ENCODE results near the gene DNER.
"Not testable (repeated sequence)": the region's sequence is repeated elsewhere in the genome, so short reads cannot be mapped to it uniquely, and the experiment has no call there.

DNER gene

DNA sequence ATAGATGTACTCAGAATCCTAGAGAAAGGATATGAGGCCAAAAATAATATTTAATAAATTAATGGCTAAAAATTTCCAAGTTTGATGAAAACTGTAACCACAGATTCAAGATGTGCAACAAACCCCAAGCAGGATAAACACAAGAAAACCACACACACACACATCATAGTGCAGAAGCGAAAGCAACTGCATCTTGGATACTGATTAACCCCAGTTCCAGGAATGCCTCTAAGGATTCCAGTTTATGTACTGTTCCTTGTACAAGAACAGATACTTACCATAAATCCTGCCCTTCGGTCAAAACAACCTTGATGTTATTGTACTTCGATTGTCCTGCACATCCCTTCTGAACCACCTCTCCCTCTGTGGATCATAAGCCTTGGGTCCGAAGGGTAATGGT is 320.4 kb downstream of the DNER start:
- H3K36me3 Mint-ChIP-seq (ENCODE audit: low read depth): no peaks in the 10 kb centered on the region
- H3K27ac Mint-ChIP-seq: no peak overlapping the region
- H3K9me3 Mint-ChIP-seq: peaks cover 19% of the 10 kb centered on the region
- H3K27me3 Mint-ChIP-seq: no peaks in the 10 kb centered on the region
- no peaks in the 10 kb centered on the region for H3K4me1 Mint-ChIP-seq (ENCODE audit: low read depth)
- H3K4me3 Mint-ChIP-seq: no peak overlapping the region

DNA sequence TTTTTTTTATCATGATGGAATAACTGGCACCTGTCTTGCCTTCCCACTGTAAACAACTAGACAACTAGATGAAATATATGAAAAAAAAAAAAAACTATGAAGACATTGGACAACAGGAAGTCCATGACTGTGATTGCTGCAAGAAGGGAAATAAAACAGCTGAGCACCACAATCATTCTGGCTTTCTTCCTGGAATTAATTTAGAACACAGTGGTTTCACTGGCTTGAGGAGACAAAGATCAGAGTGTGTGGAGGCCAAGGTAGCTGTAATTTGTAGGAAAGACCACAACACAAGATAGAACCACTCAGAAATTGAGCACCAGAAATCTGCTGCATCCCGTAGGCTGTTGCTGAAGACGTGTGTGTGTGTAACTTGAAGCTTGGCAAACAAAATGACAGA is 322.2 kb downstream of the DNER start:
- H3K4me1 Mint-ChIP-seq (ENCODE audit: low read depth): no peaks in the 10 kb centered on the region
- H3K36me3 Mint-ChIP-seq (ENCODE audit: low read depth): no peaks in the 10 kb centered on the region
- H3K27me3 Mint-ChIP-seq: no peaks in the 10 kb centered on the region
- H3K27ac Mint-ChIP-seq: no peak overlapping the region
- H3K9me3 Mint-ChIP-seq: peaks cover 13% of the 10 kb centered on the region
- H3K4me3 Mint-ChIP-seq: no peak overlapping the region

GRCh38 chr2:229388731-229389130 is 325.6 kb downstream of the DNER start:
- no peak overlapping the region for H3K4me3 Mint-ChIP-seq
- H3K27me3 Mint-ChIP-seq: no peaks in the 10 kb centered on the region
- no peaks in the 10 kb centered on the region for H3K36me3 Mint-ChIP-seq (ENCODE audit: low read depth)
- no peaks in the 10 kb centered on the region for H3K9me3 Mint-ChIP-seq
- H3K27ac Mint-ChIP-seq: no peak overlapping the region
- H3K4me1 Mint-ChIP-seq (ENCODE audit: low read depth): no peaks in the 10 kb centered on the region

- Mint-ChIP-seq H3K36me3 (ENCODE audit: low read depth) (no peaks in the 10 kb centered on the region), H3K9me3 (peaks cover under 1% of the 10 kb centered on the region), H3K4me1 (ENCODE audit: low read depth) (no peaks in the 10 kb centered on the region), H3K27ac (no peak overlapping the region), H3K4me3 (no peak overlapping the region), H3K27me3 (no peaks in the 10 kb centered on the region)
Measured at GRCh38 chr2:229387866-229388265, 326.5 kb downstream of the DNER start.

DNA sequence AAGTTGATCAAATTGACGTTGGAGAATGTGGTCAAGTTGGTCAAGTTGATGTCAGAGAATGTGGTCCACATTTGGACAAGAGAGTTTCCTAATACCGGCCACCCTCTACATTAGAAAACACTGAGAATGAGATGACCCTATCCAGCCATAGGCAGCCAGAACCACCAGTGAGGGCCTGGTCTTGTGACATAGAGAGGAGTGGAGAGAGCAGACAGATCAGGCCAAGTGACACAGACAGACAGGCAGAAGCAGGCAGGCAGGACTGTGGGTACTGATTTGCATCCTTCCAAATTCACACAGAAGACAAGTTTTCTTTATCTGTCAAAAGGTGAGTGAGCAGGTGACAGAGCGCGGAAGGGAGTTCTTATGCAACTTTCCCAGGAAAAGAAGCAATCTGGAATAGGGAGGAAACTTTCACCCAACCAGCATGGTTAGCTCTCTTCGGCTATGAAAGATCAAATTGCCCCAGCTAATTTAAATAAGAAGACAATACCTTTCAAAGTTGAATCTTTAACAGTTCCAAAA is 334.2 kb downstream of the DNER start:
- H3K27me3 Mint-ChIP-seq: no peaks in the 10 kb centered on the region
- no peak overlapping the region for H3K4me3 Mint-ChIP-seq
- no peaks in the 10 kb centered on the region for H3K4me1 Mint-ChIP-seq (ENCODE audit: low read depth)
- H3K9me3 Mint-ChIP-seq: peaks cover 6% of the 10 kb centered on the region
- no peaks in the 10 kb centered on the region for H3K36me3 Mint-ChIP-seq (ENCODE audit: low read depth)
- H3K27ac Mint-ChIP-seq: no peak overlapping the region

GRCh38 chr2:229378386-229378785 is 336.0 kb downstream of the DNER start:
- H3K36me3 Mint-ChIP-seq (ENCODE audit: low read depth): no peaks in the 10 kb centered on the region
- no peak overlapping the region for H3K27ac Mint-ChIP-seq
- no peak overlapping the region for H3K4me3 Mint-ChIP-seq
- no peaks in the 10 kb centered on the region for H3K27me3 Mint-ChIP-seq
- H3K9me3 Mint-ChIP-seq: peaks cover 6% of the 10 kb centered on the region
- H3K4me1 Mint-ChIP-seq (ENCODE audit: low read depth): no peaks in the 10 kb centered on the region

DNA sequence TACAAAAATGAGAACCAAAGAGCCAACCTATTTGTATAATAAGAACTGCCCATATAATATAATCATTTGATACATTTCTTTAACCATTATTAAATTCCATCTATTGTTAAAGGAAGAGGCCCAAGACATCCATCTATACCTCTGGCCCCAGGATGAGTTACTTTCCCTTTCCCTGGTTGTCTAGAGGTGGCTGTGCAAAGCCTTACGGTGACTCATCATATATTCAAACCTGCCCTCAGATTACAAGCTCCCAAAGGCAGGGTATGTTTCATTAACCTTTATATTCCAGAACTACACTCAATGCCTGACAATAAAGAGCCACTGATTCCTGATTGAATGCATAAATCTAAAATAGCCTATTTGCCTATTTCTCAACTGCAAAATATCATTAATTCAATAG is 337.5 kb downstream of the DNER start:
- H3K4me1 Mint-ChIP-seq (ENCODE audit: low read depth): no peaks in the 10 kb centered on the region
- no peaks in the 10 kb centered on the region for H3K27me3 Mint-ChIP-seq
- no peaks in the 10 kb centered on the region for H3K9me3 Mint-ChIP-seq
- H3K36me3 Mint-ChIP-seq (ENCODE audit: low read depth): no peaks in the 10 kb centered on the region
- no peak overlapping the region for H3K27ac Mint-ChIP-seq
- no peak overlapping the region for H3K4me3 Mint-ChIP-seq

DNA sequence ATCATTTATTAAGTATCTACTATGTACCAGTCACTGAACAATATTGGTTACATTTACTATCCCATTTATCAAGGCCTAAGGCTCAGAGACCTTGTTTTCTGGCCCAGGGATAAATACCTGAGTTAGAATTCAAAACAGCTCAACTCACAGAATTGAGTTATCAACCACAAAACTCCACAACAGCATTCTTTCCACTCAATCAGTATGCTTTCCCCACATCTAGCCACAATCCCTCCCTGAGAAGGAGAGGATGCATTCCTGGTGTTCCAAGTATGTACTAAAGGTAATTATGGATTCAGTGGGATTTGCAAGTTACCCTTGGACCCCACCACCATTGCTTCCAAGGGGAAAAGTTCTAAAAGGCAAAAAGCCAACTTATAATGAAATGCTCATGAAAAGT is 339.1 kb downstream of the DNER start:
- H3K36me3 Mint-ChIP-seq (ENCODE audit: low read depth): no peaks in the 10 kb centered on the region
- no peaks in the 10 kb centered on the region for H3K9me3 Mint-ChIP-seq
- no peak overlapping the region for H3K27ac Mint-ChIP-seq
- H3K27me3 Mint-ChIP-seq: no peaks in the 10 kb centered on the region
- H3K4me1 Mint-ChIP-seq (ENCODE audit: low read depth): no peaks in the 10 kb centered on the region
- no peak overlapping the region for H3K4me3 Mint-ChIP-seq

DNA sequence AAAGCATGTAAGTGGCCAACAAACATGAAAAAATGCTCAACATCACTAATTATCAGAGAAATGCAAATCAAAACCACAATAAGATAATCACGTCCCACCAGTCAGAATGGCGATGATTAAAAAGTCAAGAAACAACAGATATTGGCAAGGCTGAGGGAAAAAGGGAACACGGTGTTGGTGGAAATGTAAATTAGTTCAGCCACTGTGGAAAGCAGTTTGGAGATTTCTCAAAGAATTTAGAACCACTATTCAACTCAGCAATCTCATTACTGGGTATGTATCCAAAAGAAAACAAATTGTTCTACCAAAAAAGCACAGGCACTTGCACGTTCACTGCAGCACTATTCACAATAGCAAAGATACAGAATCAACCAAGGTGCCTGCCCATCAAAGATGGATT is 341.0 kb downstream of the DNER start:
- H3K36me3 Mint-ChIP-seq (ENCODE audit: low read depth); H3K27me3 Mint-ChIP-seq; H3K9me3 Mint-ChIP-seq; H3K4me3 Mint-ChIP-seq; H3K4me1 Mint-ChIP-seq (ENCODE audit: low read depth); H3K27ac Mint-ChIP-seq: not testable (repeated sequence)

DNA sequence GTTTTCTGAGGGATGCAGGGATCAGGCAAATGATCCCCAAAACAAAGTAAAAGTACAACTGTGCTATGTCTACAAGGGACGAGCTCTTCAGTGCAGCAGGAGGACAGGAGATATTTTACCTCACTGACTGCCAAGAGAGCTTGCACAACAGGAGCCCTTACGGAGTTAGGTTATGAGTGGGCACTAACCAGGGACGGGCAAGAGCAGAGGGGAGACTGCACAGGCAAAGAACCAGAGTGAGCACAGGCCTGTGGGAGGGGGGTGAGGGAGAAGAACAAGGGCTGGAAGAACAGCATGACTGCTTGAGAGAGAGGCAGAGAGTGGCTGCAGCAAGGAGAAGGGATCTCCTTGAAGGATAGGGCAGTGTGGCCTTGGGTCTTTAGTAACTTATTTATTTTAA is 342.1 kb downstream of the DNER start:
- Mint-ChIP-seq H3K4me1 (ENCODE audit: low read depth) (no peaks in the 10 kb centered on the region), H3K27me3 (no peaks in the 10 kb centered on the region), H3K27ac (no peak overlapping the region), H3K36me3 (ENCODE audit: low read depth) (no peaks in the 10 kb centered on the region), H3K9me3 (no peaks in the 10 kb centered on the region), H3K4me3 (no peak overlapping the region)

DNA sequence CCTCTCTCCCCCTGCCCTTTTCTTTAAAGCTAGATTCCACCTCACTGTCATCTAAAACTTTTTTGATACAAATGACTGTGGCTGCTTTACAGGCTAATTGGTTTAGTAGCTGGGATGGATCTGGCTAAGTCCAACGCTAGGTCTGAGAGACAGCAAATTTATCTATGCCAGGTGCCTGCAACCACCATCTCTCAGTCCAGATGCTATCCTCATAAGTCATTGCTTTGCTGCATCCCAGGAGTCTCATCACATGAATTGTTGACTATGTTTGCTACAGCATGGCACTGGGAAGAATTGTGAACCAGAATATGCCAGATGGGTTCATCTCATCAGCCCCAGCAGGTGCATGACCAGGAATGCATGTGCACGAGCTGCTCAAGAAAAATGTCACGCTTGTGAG is 343.3 kb downstream of the DNER start:
- no peak overlapping the region for H3K27ac Mint-ChIP-seq
- no peaks in the 10 kb centered on the region for H3K4me1 Mint-ChIP-seq (ENCODE audit: low read depth)
- no peak overlapping the region for H3K4me3 Mint-ChIP-seq
- H3K27me3 Mint-ChIP-seq: no peaks in the 10 kb centered on the region
- H3K36me3 Mint-ChIP-seq (ENCODE audit: low read depth): no peaks in the 10 kb centered on the region
- H3K9me3 Mint-ChIP-seq: no peaks in the 10 kb centered on the region

DNA sequence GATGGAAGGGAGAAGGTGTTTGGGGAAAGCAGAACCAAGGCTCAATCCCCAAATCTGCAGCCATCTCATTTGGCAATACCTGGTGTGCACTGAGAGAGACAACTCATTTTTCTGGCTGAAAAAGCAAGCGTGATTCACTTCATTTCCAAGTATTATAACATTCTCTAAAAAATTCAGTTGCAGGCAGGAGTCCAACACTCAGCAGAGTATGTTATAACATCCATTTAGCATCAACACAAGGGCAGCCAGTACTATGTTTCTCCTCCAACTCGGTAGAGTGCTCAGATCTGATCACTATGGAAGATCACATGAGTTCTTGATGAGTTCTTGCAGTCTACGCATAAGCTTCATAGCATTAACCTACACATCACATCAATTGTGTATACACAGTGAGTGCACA is 343.8 kb downstream of the DNER start:
- Mint-ChIP-seq H3K9me3 (no peaks in the 10 kb centered on the region), H3K36me3 (ENCODE audit: low read depth) (no peaks in the 10 kb centered on the region), H3K27ac (no peak overlapping the region), H3K27me3 (no peaks in the 10 kb centered on the region), H3K4me1 (ENCODE audit: low read depth) (no peaks in the 10 kb centered on the region), H3K4me3 (no peak overlapping the region)

- H3K27me3 Mint-ChIP-seq: no peaks in the 10 kb centered on the region
- no peaks in the 10 kb centered on the region for H3K9me3 Mint-ChIP-seq
- H3K36me3 Mint-ChIP-seq (ENCODE audit: low read depth): no peaks in the 10 kb centered on the region
- no peak overlapping the region for H3K4me3 Mint-ChIP-seq
- H3K4me1 Mint-ChIP-seq (ENCODE audit: low read depth): no peaks in the 10 kb centered on the region
- no peak overlapping the region for H3K27ac Mint-ChIP-seq
Measured at GRCh38 chr2:229363185-229363814, 351.1 kb downstream of the DNER start.

GRCh38 chr2:229350883-229351282 is 363.5 kb downstream of the DNER start:
- no peaks in the 10 kb centered on the region for H3K36me3 Mint-ChIP-seq (ENCODE audit: low read depth)
- H3K9me3 Mint-ChIP-seq: peaks cover 4% of the 10 kb centered on the region
- H3K27me3 Mint-ChIP-seq: no peaks in the 10 kb centered on the region
- no peaks in the 10 kb centered on the region for H3K4me1 Mint-ChIP-seq (ENCODE audit: low read depth)
- H3K4me3 Mint-ChIP-seq: no peak overlapping the region
- no peak overlapping the region for H3K27ac Mint-ChIP-seq

- H3K4me1 Mint-ChIP-seq (ENCODE audit: low read depth): no peaks in the 10 kb centered on the region
- peaks cover 3% of the 10 kb centered on the region for H3K27me3 Mint-ChIP-seq
Measured at GRCh38 chr2:229350117-229350805, 364.1 kb downstream of the DNER start.

DNA sequence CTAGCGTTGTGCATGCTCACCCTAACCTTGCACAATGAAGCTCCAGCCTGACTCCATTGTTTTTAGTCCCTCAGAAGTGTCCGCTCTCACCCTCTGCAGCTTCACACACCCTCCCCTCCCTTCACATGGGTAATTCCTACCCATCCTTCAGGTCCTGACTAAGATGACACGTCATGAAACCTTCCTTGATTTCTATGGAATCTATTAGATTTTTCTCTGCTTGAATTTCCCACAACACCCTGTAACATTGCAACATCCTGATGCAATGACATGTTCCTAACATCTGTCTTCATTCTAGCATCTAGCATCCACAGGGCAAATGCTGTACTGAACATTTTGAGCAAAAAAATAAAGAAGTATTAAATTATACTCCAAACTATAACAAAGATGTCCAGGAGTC is 366.2 kb downstream of the DNER start:
- Mint-ChIP-seq H3K4me3 (no peak overlapping the region), H3K4me1 (ENCODE audit: low read depth) (no peaks in the 10 kb centered on the region), H3K9me3 (peaks cover 4% of the 10 kb centered on the region), H3K36me3 (ENCODE audit: low read depth) (no peaks in the 10 kb centered on the region), H3K27ac (no peak overlapping the region), H3K27me3 (peaks cover 4% of the 10 kb centered on the region)

More at GRCh38 chr2:229350117-229350805, 364.1 kb downstream of the DNER start:
- Mint-ChIP-seq H3K27ac (no peak overlapping the region), H3K4me3 (no peak overlapping the region), H3K9me3 (peaks cover 4% of the 10 kb centered on the region), H3K36me3 (ENCODE audit: low read depth) (no peaks in the 10 kb centered on the region)
